Prostate gland (tissue), 2 donors: ENCODE results near the gene PCDHGB6. TPM values are rescaled to one million over a fixed set of nuclear protein-coding genes. Genes with fewer than 3 reads are reported as not detected.
"Not testable (repeated sequence)": the region's sequence is repeated elsewhere in the genome, so short reads cannot be mapped to it uniquely, and the experiment has no call there.

Source experiments
- DNase-seq: peaks from one replicate; pipeline ENCODE4 v3.0.0-alpha.2; 2019; ENCODE audit warnings: low spot score
- H3K27ac ChIP-seq, 2 donors: fragments of 200-600 bp; sonication (generic); 2 replicates each; pipeline ENCODE4 v1.5.1; 2017 to 2019
- H3K27me3 ChIP-seq: fragments of 200-600 bp; sonication (generic); replicated peaks from 2 replicates; pipeline ENCODE4 v1.5.1; 2019; ENCODE audit not compliant: insufficient read depth
- H3K36me3 ChIP-seq, 2 donors: fragments of 200-600 bp; sonication (generic); 1 replicate in 1 of 2; 2 replicates in 1 of 2; pipeline versions ENCODE4 v1.5.1 to v1.8.1; 2017 to 2019
- H3K4me1 ChIP-seq: fragments of 200-600 bp; sonication (generic); replicated peaks from 2 replicates; pipeline ENCODE4 v1.5.1; 2019
- H3K4me3 ChIP-seq, 2 donors: fragments of 200-600 bp; sonication (generic); 2 replicates each; pipeline ENCODE4 v1.5.1; 2017 to 2019
- H3K9me3 ChIP-seq: fragments of 200-600 bp; sonication (generic); 2 replicates; pipeline ENCODE4 v1.5.1; 2017
- POLR2A ChIP-seq: fragments of 450-650 bp; IDR thresholded peaks from one replicate; pipeline ENCODE4 v1.6.1; 2016; ENCODE audit warnings: antibody characterized with exemption, mild to moderate bottlenecking
- POLR2AphosphoS5 ChIP-seq: sonication (generic); formaldehyde crosslinking; IDR thresholded peaks from one replicate; pipeline ENCODE4 v1.6.1; 2017; ENCODE audit warnings: antibody characterized with exemption
- WGBS: methylation state at CpG from one replicate; pipeline ENCODE4 v1.1.5; 2018; 5-methylcytosine and 5-hydroxymethylcytosine counted together
- intact Hi-C: fragments of 100-400 bp; cut with DNase I; formaldehyde crosslinking; loops from one replicate; pipeline ENCODE4 v1.14.2; 2022
- total RNA-seq, 2 donors: library from RNA; depleted of rRNA; stranded (reverse); fragments of >200 nt; gene quantifications; one replicate each; pipeline ENCODE4 v1.1.0, GENCODE V29; 2016
- TF ChIP-seq, protein P1 (sequence below), 4 experiments: fragments of 200-600 bp in 2 of 4; fragments of 450-650 bp in 2 of 4; sonication (generic) in 2 of 4; IDR thresholded peaks; 1 replicate in 3 of 4; 2 replicates in 1 of 4; pipeline ENCODE4 v1.5.1; 2016 to 2019; ENCODE audit warnings: antibody characterized with exemption in 4 of 4, mild to moderate bottlenecking in 2 of 4, moderate library complexity in 2 of 4

The PCDHGB6 gene
- total RNA-seq, 2 donors from 2014 or later: 5.2 to 11.0 TPM

DNA sequence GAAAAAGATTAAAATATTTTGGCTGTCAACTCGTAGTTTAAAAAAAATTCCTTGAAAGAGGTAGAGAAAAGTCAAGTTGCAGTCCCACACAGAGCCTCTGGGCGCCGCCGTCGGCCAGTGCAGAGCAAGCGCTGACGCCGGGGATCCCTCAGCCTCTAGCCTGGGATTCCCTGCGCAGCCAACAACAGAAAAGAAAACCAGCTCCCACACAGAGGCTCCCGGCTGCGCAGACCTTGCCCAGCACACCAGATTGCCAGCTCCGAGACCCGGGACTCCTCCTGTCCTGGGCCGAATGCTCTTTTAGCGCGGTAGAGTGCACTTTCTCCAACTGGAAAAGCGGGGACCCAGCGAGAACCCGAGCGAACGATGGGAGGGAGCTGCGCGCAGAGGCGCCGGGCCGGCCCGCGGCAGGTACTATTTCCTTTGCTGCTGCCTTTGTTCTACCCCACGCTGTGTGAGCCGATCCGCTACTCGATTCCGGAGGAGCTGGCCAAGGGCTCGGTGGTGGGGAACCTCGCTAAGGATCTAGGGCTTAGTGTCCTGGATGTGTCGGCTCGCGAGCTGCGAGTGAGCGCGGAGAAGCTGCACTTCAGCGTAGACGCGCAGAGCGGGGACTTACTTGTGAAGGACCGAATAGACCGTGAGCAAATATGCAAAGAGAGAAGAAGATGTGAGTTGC is 9.8 kb downstream of the PCDHGB6 start, which contains the start of gene PCDHGB7:
TSS of gene PCDHGB7 (plus strand) at position 184 of the 679 bp plus-strand sequence. CDS start at position 367, 183 bp downstream.
- H3K36me3 ChIP-seq, H3K9me3 ChIP-seq, H3K4me1 ChIP-seq, H3K27me3 ChIP-seq: not testable (repeated sequence)
- 9% methylated on average over 46 of the region's 47 CpGs for WGBS
- peak within 1 kb of the TSS in 1 of 2 donors; percentile 36 for H3K27ac ChIP-seq
- DNase-seq: peak; percentile 53
- TF ChIP-seq, protein P1, sequence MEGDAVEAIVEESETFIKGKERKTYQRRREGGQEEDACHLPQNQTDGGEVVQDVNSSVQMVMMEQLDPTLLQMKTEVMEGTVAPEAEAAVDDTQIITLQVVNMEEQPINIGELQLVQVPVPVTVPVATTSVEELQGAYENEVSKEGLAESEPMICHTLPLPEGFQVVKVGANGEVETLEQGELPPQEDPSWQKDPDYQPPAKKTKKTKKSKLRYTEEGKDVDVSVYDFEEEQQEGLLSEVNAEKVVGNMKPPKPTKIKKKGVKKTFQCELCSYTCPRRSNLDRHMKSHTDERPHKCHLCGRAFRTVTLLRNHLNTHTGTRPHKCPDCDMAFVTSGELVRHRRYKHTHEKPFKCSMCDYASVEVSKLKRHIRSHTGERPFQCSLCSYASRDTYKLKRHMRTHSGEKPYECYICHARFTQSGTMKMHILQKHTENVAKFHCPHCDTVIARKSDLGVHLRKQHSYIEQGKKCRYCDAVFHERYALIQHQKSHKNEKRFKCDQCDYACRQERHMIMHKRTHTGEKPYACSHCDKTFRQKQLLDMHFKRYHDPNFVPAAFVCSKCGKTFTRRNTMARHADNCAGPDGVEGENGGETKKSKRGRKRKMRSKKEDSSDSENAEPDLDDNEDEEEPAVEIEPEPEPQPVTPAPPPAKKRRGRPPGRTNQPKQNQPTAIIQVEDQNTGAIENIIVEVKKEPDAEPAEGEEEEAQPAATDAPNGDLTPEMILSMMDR (IDR thresholded peaks at IDR 0.05): peak in 3 of 4 experiments; percentile 33 to 80 (median 67)
- intact Hi-C loops: loop anchor here (10.0 kb wide), 1 partner anchor 107 kb away; no protein-coding TSS in a partner anchor
- H3K4me3 ChIP-seq: peak within 1 kb of the TSS; percentile 23 to 30

DNA sequence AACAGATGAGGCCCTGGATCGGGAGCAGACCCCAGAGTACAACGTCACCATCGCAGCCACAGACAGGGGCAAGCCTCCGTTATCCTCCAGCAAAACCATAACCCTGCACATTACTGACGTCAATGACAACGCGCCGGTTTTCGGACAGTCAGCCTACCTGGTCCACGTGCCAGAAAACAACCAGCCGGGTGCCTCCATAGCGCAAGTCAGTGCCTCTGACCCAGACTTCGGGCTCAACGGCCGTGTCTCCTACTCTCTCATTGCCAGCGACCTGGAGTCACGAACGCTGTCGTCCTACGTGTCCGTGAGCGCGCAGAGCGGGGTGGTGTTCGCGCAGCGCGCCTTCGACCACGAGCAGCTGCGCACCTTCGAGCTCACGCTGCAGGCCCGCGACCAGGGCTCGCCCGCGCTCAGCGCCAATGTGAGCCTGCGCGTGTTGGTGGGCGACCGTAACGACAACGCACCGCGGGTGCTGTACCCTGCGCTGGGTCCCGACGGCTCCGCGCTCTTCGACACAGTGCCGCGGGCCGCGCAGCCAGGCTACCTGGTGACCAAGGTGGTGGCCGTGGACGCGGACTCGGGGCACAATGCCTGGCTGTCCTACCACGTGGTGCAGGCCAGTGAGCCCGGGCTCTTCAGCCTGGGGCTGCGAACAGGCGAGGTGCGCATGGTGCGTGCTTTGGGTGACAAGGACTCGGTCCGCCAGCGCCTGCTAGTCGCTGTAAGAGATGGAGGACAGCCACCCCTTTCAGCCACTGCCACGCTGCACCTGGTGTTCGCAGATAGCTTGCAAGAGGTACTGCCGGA is 11.5 kb downstream of the PCDHGB6 start:
- no peaks in the 10 kb centered on the region for H3K9me3 ChIP-seq
- 27% methylated on average over 71 of the region's 74 CpGs for WGBS
- H3K4me3 ChIP-seq: no peak overlapping the region
- no peak for DNase-seq
- no peaks in the 10 kb centered on the region for H3K27me3 ChIP-seq
- intact Hi-C loops: loop anchor here (10.0 kb wide), 1 partner anchor 106 kb away; no protein-coding TSS in a partner anchor
- TF ChIP-seq, protein P1 (IDR thresholded peaks at IDR 0.05): no peak
- TF ChIP-seq POLR2AphosphoS5: no peak
- TF ChIP-seq POLR2A: no peak
- H3K4me1 ChIP-seq: no peaks in the 10 kb centered on the region
- H3K36me3 ChIP-seq: no peaks in the 10 kb centered on the region
- H3K27ac ChIP-seq: no peak overlapping the region

DNA sequence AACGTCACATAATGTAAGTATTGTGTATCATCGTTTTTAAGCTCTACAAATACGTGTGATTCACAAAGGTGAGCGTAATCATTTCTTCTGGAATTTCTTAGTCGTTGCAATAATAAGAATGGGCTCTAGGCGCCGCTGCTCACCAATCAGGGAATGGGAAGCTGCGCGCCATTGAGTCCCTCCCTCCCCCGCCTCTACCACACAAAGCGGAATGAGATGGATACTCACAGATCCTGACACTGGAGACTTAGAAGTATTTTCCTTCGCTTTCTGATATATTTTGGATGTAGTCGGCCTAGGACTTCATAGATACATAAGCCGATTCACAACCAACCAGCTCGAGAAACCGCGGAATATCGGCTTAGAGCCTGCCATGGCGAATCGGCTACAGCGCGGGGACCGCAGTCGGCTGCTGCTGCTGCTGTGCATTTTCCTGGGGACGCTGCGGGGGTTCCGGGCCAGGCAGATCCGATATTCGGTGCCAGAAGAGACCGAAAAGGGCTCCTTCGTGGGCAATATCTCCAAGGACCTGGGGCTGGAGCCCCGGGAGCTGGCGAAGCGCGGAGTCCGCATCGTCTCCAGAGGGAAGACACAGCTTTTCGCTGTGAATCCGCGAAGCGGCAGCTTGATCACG is 13.2 kb downstream of the PCDHGB6 start, which contains the start of gene PCDHGA11:
TSS of gene PCDHGA11 (plus strand) at position 197 of the 634 bp plus-strand sequence. CDS start at position 374, 177 bp downstream.
- intact Hi-C loops: no loop called here
- WGBS: 10% methylated on average over 42 of the region's 42 CpGs
- Histone ChIP-seq H3K9me3 (no peaks in the 10 kb centered on the region), H3K4me3 (no peak within 1 kb of the TSS), H3K4me1 (no peaks in the 10 kb centered on the region), H3K36me3 (no peaks in the 10 kb centered on the region), H3K27me3 (no peaks in the 10 kb centered on the region), H3K27ac (no peak within 1 kb of the TSS)
- DNase-seq: no peak
- no peak for TF ChIP-seq POLR2A
- TF ChIP-seq, protein P1 (IDR thresholded peaks at IDR 0.05): peak in 3 of 4 experiments; percentile 25 to 49 (median 43)

DNA sequence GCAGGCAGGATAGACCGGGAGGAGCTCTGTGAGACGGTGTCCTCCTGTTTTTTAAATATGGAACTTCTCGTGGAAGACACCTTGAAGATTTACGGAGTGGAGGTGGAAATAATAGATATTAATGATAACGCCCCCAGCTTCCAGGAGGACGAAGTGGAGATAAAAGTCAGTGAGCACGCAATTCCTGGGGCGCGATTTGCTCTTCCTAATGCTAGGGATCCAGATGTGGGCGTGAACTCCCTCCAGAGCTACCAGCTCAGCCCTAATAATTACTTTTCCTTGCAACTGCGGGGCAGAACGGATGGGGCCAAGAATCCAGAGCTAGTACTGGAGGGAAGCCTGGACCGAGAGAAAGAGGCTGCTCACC is 13.7 kb downstream of the PCDHGB6 start:
- no peak overlapping the region for H3K4me3 ChIP-seq
- TF ChIP-seq POLR2AphosphoS5 (no peak), POLR2A (no peak)
- TF ChIP-seq, protein P1 (IDR thresholded peaks at IDR 0.05): no peak
- intact Hi-C loops: no loop called here
- 12% methylated on average over 13 of the region's 13 CpGs for WGBS
- no peaks in the 10 kb centered on the region for H3K9me3 ChIP-seq
- H3K4me1 ChIP-seq: no peaks in the 10 kb centered on the region
- H3K36me3 ChIP-seq: no peaks in the 10 kb centered on the region
- no peak for DNase-seq
- H3K27ac ChIP-seq: no peak overlapping the region
- H3K27me3 ChIP-seq: no peaks in the 10 kb centered on the region
